WERI-Rb-1 (cell line): Measurements from ENCODE around the gene UBE2E2.

Experiments
- DNase-seq: peaks from one replicate; pipeline ENCODE4 v3.0.0-alpha.2; 2020
- H3K27ac ChIP-seq: fragments of 250-450 bp; sonication (Bioruptor Pico); 2 replicates; pipeline ENCODE4 v1.5.1; 2020; ENCODE audit warnings: mild to moderate bottlenecking, moderate library complexity
- H3K27me3 ChIP-seq: fragments of 250-450 bp; sonication (Bioruptor Pico); 2 replicates; pipeline ENCODE4 v1.5.1; 2021; ENCODE audit warnings: mild to moderate bottlenecking, low read depth, moderate library complexity; ENCODE audit not compliant: insufficient read depth, severe bottlenecking
- H3K36me3 ChIP-seq: fragments of 250-450 bp; sonication (Bioruptor Pico); 2 replicates; pipeline ENCODE4 v1.5.1; 2020; ENCODE audit warnings: mild to moderate bottlenecking, moderate library complexity
- H3K4me3 ChIP-seq: 2 replicates; pipeline ENCODE4 v1.5.1; 2011; ENCODE audit warnings: low read depth, mild to moderate bottlenecking, control low read depth, low read length
- H3K9me3 ChIP-seq: fragments of 250-450 bp; sonication (Bioruptor Pico); 2 replicates; pipeline ENCODE4 v1.5.1; 2021; ENCODE audit warnings: mild to moderate bottlenecking, moderate library complexity; ENCODE audit not compliant: severe bottlenecking
- CTCF ChIP-seq: IDR thresholded peaks from 2 replicates; pipeline ENCODE4 v1.5.1; 2011; ENCODE audit warnings: low read depth, mild to moderate bottlenecking, control low read depth, inconsistent platforms, low read length

UBE2E2 gene

GRCh38 chr3:23594894-23595670, 392.0 kb downstream of the UBE2E2 start:
- no peak for DNase-seq
- Histone ChIP-seq H3K27me3 (no peaks in the 10 kb centered on the region), H3K4me3 (no peak overlapping the region), H3K9me3 (peaks cover 2% of the 10 kb centered on the region), H3K27ac (no peak overlapping the region), H3K36me3 (no peaks in the 10 kb centered on the region)
- TF ChIP-seq CTCF, result no peak

GRCh38 chr3:23595851-23596250, 392.7 kb downstream of the UBE2E2 start:
- no peak for TF ChIP-seq CTCF
- Histone ChIP-seq H3K4me3 (no peak overlapping the region), H3K27me3 (no peaks in the 10 kb centered on the region), H3K27ac (no peak overlapping the region), H3K36me3 (no peaks in the 10 kb centered on the region), H3K9me3 (peaks cover 2% of the 10 kb centered on the region)
- DNase-seq, result no peak

- no peak for DNase-seq
- TF ChIP-seq CTCF, result no peak
- no peaks in the 10 kb centered on the region for H3K27me3 ChIP-seq
- no peak overlapping the region for H3K4me3 ChIP-seq
- H3K27ac ChIP-seq, result no peak overlapping the region
- H3K36me3 ChIP-seq, result no peaks in the 10 kb centered on the region
- peaks cover 2% of the 10 kb centered on the region for H3K9me3 ChIP-seq
Observed at GRCh38 chr3:23600167-23600871, 397.2 kb downstream of the UBE2E2 start.

- H3K9me3 ChIP-seq, result peaks cover 2% of the 10 kb centered on the region
- no peaks in the 10 kb centered on the region for H3K36me3 ChIP-seq
- no peak for DNase-seq
- no peak for TF ChIP-seq CTCF
- H3K27ac ChIP-seq, result no peak overlapping the region
- no peaks in the 10 kb centered on the region for H3K27me3 ChIP-seq
- H3K4me3 ChIP-seq, result no peak overlapping the region
Observed at GRCh38 chr3:23601091-23601822, 398.1 kb downstream of the UBE2E2 start.

GRCh38 chr3:23602971-23603370, 399.8 kb downstream of the UBE2E2 start:
- H3K9me3 ChIP-seq, result no peaks in the 10 kb centered on the region
- H3K36me3 ChIP-seq, result no peaks in the 10 kb centered on the region
- H3K4me3 ChIP-seq, result no peak overlapping the region
- TF ChIP-seq CTCF, result no peak
- DNase-seq, result no peak
- no peak overlapping the region for H3K27ac ChIP-seq
- H3K27me3 ChIP-seq, result no peaks in the 10 kb centered on the region
